ENCODE measurements around the gene KRT26.

KRT26 gene

DNA sequence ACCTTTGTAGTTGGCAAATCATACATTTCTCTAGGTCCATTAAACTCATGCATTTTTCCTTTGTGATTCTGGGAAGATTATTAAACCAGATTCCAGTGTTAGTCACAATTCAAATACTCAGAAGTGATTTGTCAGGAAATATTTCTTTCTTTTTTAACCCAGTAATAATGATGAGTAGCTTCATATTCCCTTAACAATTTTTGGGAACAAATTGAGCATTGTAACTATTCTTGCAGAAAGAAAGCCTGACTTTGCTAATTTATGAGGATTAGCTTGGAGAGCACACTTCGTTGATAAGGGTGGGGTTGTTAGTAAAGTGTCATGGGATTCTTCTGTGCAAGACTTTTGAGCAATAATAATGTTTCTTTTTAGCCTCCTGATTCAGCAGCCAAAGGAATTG is 49.8 kb downstream of the KRT26 start:
- DNase-seq = no peak

DNA sequence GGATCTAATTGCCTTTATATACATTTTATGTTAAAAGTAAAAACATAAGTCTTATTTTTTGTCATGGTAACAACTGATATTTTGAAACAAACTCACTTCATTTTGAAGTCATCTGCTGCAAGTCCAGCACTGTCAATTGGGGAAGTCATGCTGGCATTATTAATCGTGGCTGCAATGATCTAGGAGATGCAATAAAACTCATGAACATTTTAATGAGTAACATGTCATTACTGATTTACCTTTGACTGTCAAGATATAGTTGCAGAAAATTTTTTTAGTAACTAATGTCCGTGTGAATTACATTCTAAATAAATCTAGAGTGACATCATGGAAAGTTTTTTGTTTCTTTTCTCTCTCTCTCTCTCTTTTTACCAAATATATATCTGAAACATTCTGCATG is 51.1 kb downstream of the KRT26 start:
- no peak for DNase-seq

DNA sequence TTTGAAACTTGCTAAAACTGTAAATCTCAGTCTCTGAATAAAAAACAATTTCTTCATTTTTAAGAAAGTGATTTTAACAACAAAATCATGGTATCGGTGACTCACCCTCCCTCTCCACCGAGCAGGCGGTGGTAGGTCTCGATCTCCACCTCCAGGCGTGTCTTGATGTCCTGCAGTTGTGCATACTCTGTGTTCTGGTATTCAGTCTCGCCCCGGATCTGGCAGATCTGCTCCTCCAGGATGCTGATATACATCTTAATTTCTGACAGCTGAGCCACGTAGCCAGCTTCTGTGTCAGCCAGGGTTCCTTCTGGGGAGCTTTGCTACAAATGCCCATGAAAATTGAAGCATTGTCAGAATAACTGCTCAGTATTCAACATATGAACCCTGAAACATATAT is 53.1 kb downstream of the KRT26 start:
- DNase-seq = no peak

GRCh38 chr17:40717776-40718175 is 54.2 kb downstream of the KRT26 start:
- DNase-seq = no peak

All from HCEC 1CT (cell line).